GM15510 (cell line): ENCODE measurements around the gene KDM4D.

Experiments
- POLR2A ChIP-seq: IDR thresholded peaks from 3 replicates; pipeline ENCODE4 v1.6.1; 2011; ENCODE audit warnings: borderline replicate concordance; ENCODE audit not compliant: insufficient read length; ENCODE audit errors: extremely low read depth

Gene KDM4D

DNA sequence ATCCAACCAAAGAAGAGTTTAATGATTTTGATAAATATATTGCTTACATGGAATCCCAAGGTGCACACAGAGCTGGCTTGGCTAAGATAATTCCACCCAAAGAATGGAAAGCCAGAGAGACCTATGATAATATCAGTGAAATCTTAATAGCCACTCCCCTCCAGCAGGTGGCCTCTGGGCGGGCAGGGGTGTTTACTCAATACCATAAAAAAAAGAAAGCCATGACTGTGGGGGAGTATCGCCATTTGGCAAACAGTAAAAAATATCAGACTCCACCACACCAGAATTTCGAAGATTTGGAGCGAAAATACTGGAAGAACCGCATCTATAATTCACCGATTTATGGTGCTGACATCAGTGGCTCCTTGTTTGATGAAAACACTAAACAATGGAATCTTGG, 23.9 kb downstream of the KDM4D start:
- no peak for TF ChIP-seq POLR2A

DNA sequence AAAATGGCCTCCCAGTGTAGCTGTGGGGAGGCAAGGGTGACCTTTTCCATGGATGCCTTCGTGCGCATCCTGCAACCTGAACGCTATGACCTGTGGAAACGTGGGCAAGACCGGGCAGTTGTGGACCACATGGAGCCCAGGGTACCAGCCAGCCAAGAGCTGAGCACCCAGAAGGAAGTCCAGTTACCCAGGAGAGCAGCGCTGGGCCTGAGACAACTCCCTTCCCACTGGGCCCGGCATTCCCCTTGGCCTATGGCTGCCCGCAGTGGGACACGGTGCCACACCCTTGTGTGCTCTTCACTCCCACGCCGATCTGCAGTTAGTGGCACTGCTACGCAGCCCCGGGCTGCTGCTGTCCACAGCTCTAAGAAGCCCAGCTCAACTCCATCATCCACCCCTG, 24.8 kb downstream of the KDM4D start:
- no peak for TF ChIP-seq POLR2A

DNA sequence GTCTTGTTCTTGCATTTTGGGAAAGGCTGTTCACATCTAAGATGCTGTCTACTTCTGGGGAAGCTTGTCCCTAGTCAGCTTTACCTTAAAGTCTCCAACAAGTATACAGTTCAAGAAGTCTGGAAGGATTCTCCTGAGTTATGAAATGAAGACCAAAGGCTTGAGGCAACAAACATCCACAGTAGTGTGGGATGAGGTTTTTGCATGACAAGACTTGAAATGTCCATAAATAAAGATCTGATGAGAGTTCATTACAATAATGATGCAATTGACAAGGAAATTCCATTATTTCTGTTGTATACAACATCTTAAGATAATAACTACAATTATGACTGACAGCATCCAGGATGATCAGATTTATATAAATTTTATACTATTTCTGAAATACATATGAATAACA, 30.2 kb downstream of the KDM4D start:
- TF ChIP-seq POLR2A, result no peak

DNA sequence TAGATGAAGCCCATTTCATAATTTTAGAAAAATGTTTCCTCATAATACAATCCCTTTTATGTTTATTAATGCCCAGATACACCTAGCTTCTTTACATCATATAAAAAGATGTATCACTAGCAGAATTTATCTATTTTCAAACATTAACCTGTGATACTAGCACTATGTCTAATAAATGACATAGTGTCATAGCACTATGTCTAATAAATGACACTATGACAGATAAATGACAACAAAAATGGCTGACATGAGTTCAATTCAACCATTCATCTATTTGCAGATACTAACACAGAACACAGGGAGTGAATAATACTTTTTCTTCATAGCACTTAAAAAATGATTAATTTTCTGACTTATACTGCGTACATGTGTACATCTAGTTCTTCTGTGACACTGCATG, 32.1 kb downstream of the KDM4D start:
- no peak for TF ChIP-seq POLR2A

DNA sequence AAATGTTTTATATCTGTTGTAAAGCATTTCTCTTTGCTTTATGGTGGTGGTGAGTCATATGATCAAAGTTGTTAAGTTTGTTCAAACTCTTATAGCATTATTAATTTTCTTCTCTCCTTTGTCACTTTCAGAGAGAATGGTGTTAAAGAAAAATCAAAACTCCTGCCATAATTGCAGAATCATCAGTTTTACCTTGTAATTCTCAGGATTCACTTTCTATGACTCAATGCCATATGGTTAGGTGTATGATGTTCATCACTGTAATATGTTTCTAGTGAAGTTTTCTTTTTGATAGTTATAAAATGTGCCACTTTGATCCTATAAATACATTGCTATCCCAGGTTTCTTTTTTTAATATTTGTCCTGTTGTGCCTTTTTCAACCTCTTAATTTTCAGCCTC, 37.9 kb downstream of the KDM4D start:
- TF ChIP-seq POLR2A, result no peak

DNA sequence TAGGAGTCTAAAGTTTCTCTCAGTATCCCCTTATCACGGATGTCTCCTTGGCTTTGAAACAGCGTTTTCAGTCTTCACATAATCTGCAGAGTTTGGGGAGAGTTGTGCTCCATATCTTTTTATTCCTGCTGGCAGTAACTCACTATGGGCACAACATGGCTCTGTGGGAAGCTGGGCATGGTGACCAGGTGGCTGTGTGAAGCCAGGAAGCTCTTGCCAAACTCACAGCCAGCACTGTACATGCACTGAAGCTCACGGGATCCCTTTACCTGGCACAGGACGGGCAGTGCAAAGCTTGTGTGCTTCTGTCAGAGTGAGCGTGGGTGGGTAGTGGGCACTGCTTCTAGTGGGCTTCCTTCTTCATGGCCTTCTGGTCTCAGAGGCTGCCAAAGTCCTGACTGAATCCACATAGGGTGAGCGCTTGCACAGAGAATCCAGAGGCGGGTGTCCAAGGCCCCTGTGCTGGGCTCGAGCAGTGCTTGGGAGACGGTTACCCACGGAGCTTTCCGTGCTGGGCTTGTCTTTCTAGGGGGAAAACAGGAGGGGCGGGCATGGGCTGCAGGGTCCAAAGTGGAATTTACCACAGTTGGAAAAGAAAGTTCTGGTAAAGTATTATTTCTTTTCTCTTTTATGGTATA, 40.8 kb downstream of the KDM4D start:
- TF ChIP-seq POLR2A, result no peak

DNA sequence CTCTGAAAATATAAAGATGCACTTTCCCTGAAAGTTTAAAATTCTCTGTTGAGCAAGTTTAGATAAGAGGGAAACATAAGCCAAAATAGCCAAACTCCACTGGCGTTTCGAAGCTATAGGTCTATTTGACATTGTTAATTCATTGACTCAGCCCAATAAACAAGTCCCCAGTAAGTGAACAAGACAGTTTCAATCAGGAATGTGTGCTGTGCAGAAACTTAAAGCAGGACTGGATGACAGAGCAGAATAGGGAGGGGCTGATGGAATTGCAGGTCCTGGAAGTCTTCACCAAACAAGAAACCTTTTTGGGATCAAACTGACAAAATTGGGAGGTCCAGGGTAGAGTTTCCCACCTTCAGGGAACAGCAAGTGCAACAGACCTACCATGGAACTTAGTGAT, 42.6 kb downstream of the KDM4D start:
- no peak for TF ChIP-seq POLR2A

DNA sequence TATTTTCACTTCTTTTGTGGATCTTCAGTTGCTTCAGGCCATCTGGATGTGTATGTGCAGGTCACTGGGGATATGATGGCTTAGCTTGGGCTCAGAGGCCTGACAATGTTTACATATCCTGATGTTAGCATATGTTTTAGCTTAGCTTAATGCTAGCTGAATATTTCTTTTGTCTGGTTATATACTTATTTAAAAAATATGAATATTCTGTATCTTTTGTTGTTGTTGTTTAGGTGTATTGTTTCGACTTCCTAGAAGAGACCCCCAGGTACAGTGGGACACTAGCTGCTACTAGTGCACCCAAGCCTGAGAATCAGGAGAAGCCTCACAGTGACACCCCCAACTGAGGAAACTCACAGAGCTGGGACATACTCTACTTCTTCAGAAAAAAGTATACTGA, 51.4 kb downstream of the KDM4D start, which contains the start of gene KDM4E:
TSS of gene KDM4E (plus strand) at position 301 of the 400 bp plus-strand sequence. CDS start 300 bp downstream, outside the sequence.
- no peak for TF ChIP-seq POLR2A

DNA sequence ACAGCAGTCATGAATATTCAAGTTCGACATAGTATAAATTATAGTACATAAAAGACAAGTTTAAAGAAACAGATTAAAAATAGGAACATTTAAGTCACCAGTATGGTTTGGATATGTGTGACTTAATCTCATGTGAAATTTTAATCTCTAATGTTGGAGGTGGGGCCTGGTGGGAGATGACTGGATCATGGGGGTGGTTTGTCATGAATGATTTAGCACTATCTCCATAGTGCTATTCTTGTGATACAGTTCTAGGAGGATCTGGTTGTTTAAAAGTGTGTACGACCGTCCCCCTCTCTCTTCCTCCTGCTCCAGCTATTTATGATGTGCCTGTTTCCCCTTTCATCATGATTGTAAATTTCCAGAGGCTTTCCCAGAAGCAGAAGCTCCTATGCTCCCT, 54.8 kb downstream of the KDM4D start:
- no peak for TF ChIP-seq POLR2A

DNA sequence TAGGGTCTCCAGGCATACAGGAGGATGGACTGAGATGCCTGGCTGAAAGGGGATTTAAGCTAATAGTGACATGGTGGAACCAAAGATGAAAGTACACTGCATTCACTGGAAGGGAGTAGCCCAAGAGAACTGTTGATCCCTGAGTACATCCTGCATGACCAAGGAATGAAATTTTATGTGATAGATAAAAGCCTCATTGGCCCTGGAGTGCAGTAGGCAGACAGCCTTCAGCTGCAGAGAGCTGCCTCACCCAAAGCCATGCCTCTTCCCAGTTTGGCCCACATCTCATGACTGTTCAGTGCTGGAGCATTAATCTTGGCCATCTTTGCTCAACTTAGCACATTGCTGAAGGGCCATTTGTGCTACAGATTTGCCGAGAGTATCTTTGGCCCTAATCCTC, 59.5 kb downstream of the KDM4D start:
- TF ChIP-seq POLR2A, result no peak

DNA sequence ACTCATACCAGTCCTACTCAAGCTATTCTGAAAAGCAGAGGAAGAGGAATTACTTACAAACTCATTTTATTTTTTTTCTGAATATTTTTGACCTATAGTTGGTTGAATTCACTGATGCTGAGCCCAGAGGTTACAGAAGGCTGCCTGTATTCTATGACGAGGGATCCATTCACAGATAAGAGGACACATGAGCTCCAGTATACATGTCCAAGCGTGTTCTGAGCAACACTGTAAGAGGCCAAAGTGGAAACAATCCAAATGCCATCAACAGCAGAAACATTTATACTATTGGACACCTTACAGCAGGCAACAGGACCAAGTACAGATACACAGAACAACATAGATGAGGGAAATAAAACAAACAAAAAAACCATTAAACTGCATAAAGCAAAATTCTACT, 61.8 kb downstream of the KDM4D start:
- TF ChIP-seq POLR2A, result no peak

DNA sequence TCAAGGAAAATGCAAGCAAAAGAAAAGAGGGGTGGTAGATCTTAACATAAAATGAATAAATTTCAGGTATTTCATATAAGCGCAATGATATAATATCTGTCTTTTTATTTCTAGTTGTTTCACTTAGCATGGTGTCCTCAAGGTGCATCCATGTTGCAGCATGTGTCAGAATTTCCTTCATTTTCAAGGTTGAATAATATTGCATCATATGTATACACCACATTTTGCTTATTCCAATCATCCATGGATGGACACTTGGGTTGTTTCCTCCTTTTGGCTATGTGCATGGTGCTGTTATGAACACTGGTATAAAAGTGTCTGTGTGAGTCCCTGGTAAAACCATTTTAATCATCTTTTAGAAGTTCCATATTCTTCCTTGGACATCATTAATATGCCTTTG, 68.7 kb downstream of the KDM4D start:
- no peak for TF ChIP-seq POLR2A

DNA sequence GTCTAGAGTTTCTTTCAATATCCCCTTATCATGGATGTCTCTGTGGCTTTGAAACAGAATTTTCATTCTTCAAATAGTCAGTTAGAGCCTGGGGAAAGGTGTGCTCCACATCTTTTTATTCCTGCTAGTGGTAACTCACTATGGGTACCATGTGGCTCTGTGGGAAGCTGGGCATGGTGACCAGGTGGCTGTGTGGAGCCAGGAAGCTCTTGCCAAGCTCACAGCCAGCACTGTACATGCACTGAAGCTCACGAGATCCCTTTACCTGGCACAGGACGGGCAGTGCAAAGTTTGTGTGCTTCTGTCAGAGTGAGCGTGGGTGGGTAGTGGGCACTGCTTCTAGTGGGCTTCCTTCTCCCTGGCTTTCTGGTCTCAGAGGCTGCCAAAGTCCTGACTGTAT, 69.4 kb downstream of the KDM4D start:
- TF ChIP-seq POLR2A, result no peak

DNA sequence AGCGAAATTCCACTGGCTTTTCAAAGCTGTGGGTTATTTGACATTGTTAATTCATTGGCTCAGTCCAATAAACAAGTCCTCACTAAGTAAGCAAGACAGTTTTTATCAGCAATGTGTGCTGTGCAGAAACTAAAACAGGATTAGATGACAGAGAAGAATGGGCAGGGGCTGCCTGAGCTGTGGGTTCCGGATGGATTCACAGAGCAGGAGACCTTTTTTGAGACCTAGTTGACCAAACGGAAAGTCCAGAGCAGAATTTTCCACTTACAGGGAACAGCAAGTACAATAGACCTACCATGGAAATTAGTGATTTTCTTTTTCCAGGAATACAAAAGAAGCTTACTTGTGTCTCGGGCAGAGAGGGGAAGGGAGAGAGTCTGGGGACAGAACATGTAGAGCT, 70.5 kb downstream of the KDM4D start:
- TF ChIP-seq POLR2A, result no peak

DNA sequence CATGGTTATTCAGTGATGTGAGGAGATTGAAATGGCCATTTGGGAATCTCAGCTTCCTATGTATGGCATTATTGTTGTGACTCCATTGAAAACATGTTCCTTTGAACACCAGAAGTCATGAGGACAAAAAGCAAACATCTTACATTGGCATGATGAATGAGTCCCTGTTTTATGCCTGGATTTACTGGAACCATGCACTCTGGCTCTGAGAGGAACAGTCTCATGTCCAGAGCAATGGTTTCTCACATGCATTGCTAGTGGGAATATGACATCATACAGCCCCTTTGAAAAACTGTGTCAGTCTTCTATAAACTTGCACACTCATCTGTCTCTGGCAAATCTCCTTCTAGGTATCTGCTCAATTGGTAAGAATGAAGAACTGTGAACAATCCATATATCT, 72.3 kb downstream of the KDM4D start:
- no peak for TF ChIP-seq POLR2A
